GM12878 (cell line): ENCODE data around the gene DENND6A. TPM values are rescaled to one million over a fixed set of nuclear protein-coding genes. Genes with fewer than 3 reads are reported as not detected.

Experiments
- ATAC-seq: fragments of 200-7000 bp; cut with Tn5 transposase; 3 replicates; pipeline ENCODE4 v1.9.1; 2020; ENCODE audit warnings: mild to moderate bottlenecking, moderate library complexity
- BruUV-seq: library from RNA; stranded (reverse); fragments of 400-500 nt; replicated peaks from 2 replicates; lab custom pipeline; 2021; lab: Mats Ljungman, UMichigan
- CTCF ChIA-PET: fragments of 300-600 bp; sonication (Branson Sonifier 250); formaldehyde crosslinking; extraction: SDS; loops from one replicate; lab custom pipeline; 2021; ENCODE audit warnings: inconsistent platforms; lab: Yijun Ruan, JAX
- POLR2A ChIA-PET: fragments of 350-600 bp; formaldehyde crosslinking; extraction: SDS; loops from one replicate; lab custom pipeline; 2021; ENCODE audit warnings: inconsistent platforms; lab: Charles Lee
- RAD21 ChIA-PET: fragments of 300-600 bp; sonication (Branson Sonifier 250); formaldehyde crosslinking; loops from one replicate; lab custom pipeline; 2023; ENCODE audit warnings: antibody characterized with exemption; ENCODE audit not compliant: unreplicated experiment; lab: Charles Lee
- SMC1A ChIA-PET: fragments of 300-600 bp; sonication (Branson Sonifier 250); formaldehyde crosslinking; loops from one replicate; lab custom pipeline; 2023; ENCODE audit not compliant: unreplicated experiment, uncharacterized antibody; lab: Charles Lee
- DNase-seq: peaks from one replicate; pipeline ENCODE4 v3.0.0-alpha.2; 2011; ENCODE audit warnings: low read depth, low spot score
- FAIRE-seq: peaks from 3 replicates; lab custom pipeline; 2011; peaks lifted over from hg19 to GRCh38; lab: Jason Lieb, UNC
- H2AFZ ChIP-seq: 2 replicates; pipeline ENCODE4 v1.6.0; 2011; ENCODE audit warnings: low read depth, low read length, control low read depth; ENCODE audit not compliant: control insufficient read depth
- H3K27ac ChIP-seq: 2 replicates; pipeline ENCODE4 v1.5.1; 2011; ENCODE audit warnings: control low read depth; ENCODE audit not compliant: control insufficient read depth, insufficient read depth
- H3K27me3 ChIP-seq, 2 experiments: replicated peaks in 1 of 2; 2 replicates each; pipeline versions ENCODE4 v1.6.0 to v1.6.1; 2011; ENCODE audit warnings: low read length in 1 of 2; ENCODE audit not compliant: control insufficient read depth in 2 of 2, insufficient read depth in 2 of 2
- H3K36me3 ChIP-seq, 2 experiments: 2 replicates each; pipeline ENCODE4 v1.5.1; 2011; ENCODE audit warnings: low read length in 1 of 2; ENCODE audit not compliant: control insufficient read depth in 2 of 2, insufficient read depth in 2 of 2
- H3K4me1 ChIP-seq: 2 replicates; pipeline ENCODE4 v1.6.1; 2011; ENCODE audit warnings: mild to moderate bottlenecking, low read length, moderate library complexity, mixed read lengths; ENCODE audit not compliant: control insufficient read depth, insufficient read depth
- H3K4me2 ChIP-seq: 2 replicates; pipeline ENCODE4 v1.6.0; 2011; ENCODE audit warnings: control low read depth; ENCODE audit not compliant: control insufficient read depth, insufficient read depth
- H3K4me3 ChIP-seq: fragments of 200-600 bp; sonication (generic); 2 replicates; pipeline ENCODE4 v1.5.1; 2016
- H3K79me2 ChIP-seq: 2 replicates; pipeline ENCODE4 v1.6.0; 2011; ENCODE audit warnings: low read length; ENCODE audit not compliant: control insufficient read depth, insufficient read depth
- H3K9ac ChIP-seq: 2 replicates; pipeline ENCODE4 v1.8.0; 2011; ENCODE audit warnings: low read length, control low read depth, mixed read lengths; ENCODE audit not compliant: control insufficient read depth, insufficient read depth
- H3K9me3 ChIP-seq: replicated peaks from 3 replicates; pipeline ENCODE4 v1.5.1; 2011; ENCODE audit warnings: mild to moderate bottlenecking, low read length; ENCODE audit not compliant: control insufficient read depth, insufficient read depth
- H4K20me1 ChIP-seq: 2 replicates; pipeline ENCODE4 v1.6.0; 2011; ENCODE audit not compliant: control insufficient read depth, insufficient read depth
- EED ChIP-seq: sonication (generic); IDR thresholded peaks from 2 replicates; pipeline ENCODE4 v1.6.1; 2016; ENCODE audit warnings: antibody characterized with exemption, low read depth
- EGR1 ChIP-seq, 2 experiments: IDR thresholded peaks; 1 replicate in 1 of 2; 2 replicates in 1 of 2; pipeline ENCODE4 v1.6.1; 2011 to 2012; ENCODE audit warnings: low read depth in 2 of 2, low read length in 2 of 2, borderline replicate concordance in 1 of 2, mild to moderate bottlenecking in 1 of 2, moderate library complexity in 1 of 2
- ELK1 ChIP-seq: IDR thresholded peaks from 2 replicates; pipeline ENCODE4 v1.6.1; 2012; ENCODE audit warnings: low read depth, low read length, improper control_type of control experiment
- HDAC6 ChIP-seq: fragments of 200-600 bp; sonication (generic); IDR thresholded peaks from one replicate; pipeline ENCODE4 v1.8.0; 2017; ENCODE audit warnings: antibody characterized with exemption; ENCODE audit not compliant: unreplicated experiment
- IRF5 ChIP-seq: fragments of 450-650 bp; IDR thresholded peaks from 2 replicates; pipeline ENCODE4 v1.6.1; 2017; ENCODE audit warnings: borderline replicate concordance
- MTA3 ChIP-seq: IDR thresholded peaks from 2 replicates; pipeline ENCODE4 v1.6.1; 2012; ENCODE audit warnings: low read length, inconsistent platforms, borderline replicate concordance
- NR2C2 ChIP-seq: IDR thresholded peaks from 2 replicates; pipeline ENCODE4 v1.6.1; 2011; ENCODE audit warnings: borderline replicate concordance, low read depth; ENCODE audit not compliant: control insufficient read depth, insufficient read length
- SIX5 ChIP-seq: IDR thresholded peaks from 2 replicates; pipeline ENCODE4 v1.6.1; 2011; ENCODE audit warnings: mild to moderate bottlenecking, low read depth, low read length, moderate library complexity; ENCODE audit not compliant: severe bottlenecking
- WGBS: methylation state at CpG from one replicate; pipeline ENCODE4 v1.1.6; 2016; ENCODE audit warnings: low lambda C conversion rate; ENCODE audit not compliant: insufficient replicate concordance, insufficient coverage; ENCODE audit errors: missing lambda C conversion rate; 5-methylcytosine and 5-hydroxymethylcytosine counted together
- in situ Hi-C: fragments of 300-500 bp; cut with MboI; formaldehyde crosslinking; loops from 9 replicates; pipeline ENCODE4 v1.14.3; 2018; ENCODE audit warnings: mixed read lengths
- intact Hi-C: fragments of 100-400 bp; cut with micrococcal nuclease; formaldehyde crosslinking; loops from one replicate; pipeline ENCODE4 v1.14.2; 2022; ENCODE audit not compliant: unreplicated experiment
- polyA plus RNA-seq, 11 experiments: library from polyadenylated mRNA; depleted of rRNA in 4 of 11; unstranded in 6 of 11; stranded (reverse) in 5 of 11; fragments of >200 nt; fragmentation: Nextera tagmentation in 4 of 11; fragmentation: Illumina TruSeq in 1 of 11; extraction: Ambion mirVana in 4 of 11; extraction: Trizol in 1 of 11; gene quantifications; 1 replicate in 1 of 11; 2 replicates in 10 of 11; pipeline versions ENCODE4 v1.2.1 to v1.2.3, GENCODE V29; 2011 to 2016; ENCODE audit warnings: inconsistent platforms in 2 of 11, missing spikeins in 2 of 11, low read depth in 1 of 11
- total RNA-seq, 4 experiments: library from RNA; depleted of rRNA in 3 of 4; stranded (reverse); fragments of >200 nt in 3 of 4; fragmentation: Illumina TruSeq in 1 of 4; extraction: Trizol in 1 of 4; gene quantifications; 2 replicates each; pipeline versions ENCODE4 v1.2.1 to v1.2.3, GENCODE V29; 2013 to 2021
- TF ChIP-seq, protein P1 (sequence below): fragments of 450-650 bp; IDR thresholded peaks from 2 replicates; pipeline ENCODE4 v1.6.1; 2017; ENCODE audit warnings: antibody characterized with exemption, mild to moderate bottlenecking, moderate library complexity

DENND6A gene
- total and polyA plus RNA-seq, 10 of the 15 experiments (the other 5 are each of a cell fraction or from before 2014, with no cell fraction given): 1.8 to 15.3 (median 10.3) TPM

- Histone ChIP-seq H3K79me2 (no peaks in the 10 kb centered on the region), H3K36me3 (peaks cover 0 to 20% of the 10 kb centered on the region in 2 experiments; a peak in 3 of 4 replicates), H2AFZ (no peak overlapping the region), H3K27me3 (no peaks in the 10 kb centered on the region), H4K20me1 (no peaks in the 10 kb centered on the region), H3K27ac (no peak overlapping the region), H3K4me3 (no peak overlapping the region), H3K9ac (no peak overlapping the region), H3K4me2 (no peak overlapping the region), H3K4me1 (no peaks in the 10 kb centered on the region), H3K9me3 (no peaks in the 10 kb centered on the region)
- POLR2A ChIA-PET: no interaction called here
- no peak for TF ChIP-seq ELK1
- TF ChIP-seq MTA3: no peak
- no peak for TF ChIP-seq NR2C2
- TF ChIP-seq EGR1 (IDR thresholded peaks at IDR 0.05; ENCODE audit: borderline replicate concordance in 1 of 2, low read depth in 2 of 2, low read length in 2 of 2): no peak
- no peak for TF ChIP-seq SIX5
- TF ChIP-seq EED: no peak
- TF ChIP-seq, protein P1, sequence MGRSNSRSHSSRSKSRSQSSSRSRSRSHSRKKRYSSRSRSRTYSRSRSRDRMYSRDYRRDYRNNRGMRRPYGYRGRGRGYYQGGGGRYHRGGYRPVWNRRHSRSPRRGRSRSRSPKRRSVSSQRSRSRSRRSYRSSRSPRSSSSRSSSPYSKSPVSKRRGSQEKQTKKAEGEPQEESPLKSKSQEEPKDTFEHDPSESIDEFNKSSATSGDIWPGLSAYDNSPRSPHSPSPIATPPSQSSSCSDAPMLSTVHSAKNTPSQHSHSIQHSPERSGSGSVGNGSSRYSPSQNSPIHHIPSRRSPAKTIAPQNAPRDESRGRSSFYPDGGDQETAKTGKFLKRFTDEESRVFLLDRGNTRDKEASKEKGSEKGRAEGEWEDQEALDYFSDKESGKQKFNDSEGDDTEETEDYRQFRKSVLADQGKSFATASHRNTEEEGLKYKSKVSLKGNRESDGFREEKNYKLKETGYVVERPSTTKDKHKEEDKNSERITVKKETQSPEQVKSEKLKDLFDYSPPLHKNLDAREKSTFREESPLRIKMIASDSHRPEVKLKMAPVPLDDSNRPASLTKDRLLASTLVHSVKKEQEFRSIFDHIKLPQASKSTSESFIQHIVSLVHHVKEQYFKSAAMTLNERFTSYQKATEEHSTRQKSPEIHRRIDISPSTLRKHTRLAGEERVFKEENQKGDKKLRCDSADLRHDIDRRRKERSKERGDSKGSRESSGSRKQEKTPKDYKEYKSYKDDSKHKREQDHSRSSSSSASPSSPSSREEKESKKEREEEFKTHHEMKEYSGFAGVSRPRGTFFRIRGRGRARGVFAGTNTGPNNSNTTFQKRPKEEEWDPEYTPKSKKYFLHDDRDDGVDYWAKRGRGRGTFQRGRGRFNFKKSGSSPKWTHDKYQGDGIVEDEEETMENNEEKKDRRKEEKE: no peak
- no peak for TF ChIP-seq HDAC6
- TF ChIP-seq IRF5: no peak
- RAD21 ChIA-PET: no interaction called here
- DNase-seq: no peak
- no peak for ATAC-seq
- in situ Hi-C loops: no loop called here
- intact Hi-C loops: no loop called here
- SMC1A ChIA-PET: no interaction called here
- WGBS: 96% methylated on average over 3 of the region's 3 CpGs
- no peak for FAIRE-seq
- BruUV-seq: no TSS peak
- CTCF ChIA-PET: no interaction called here
These were observed 68.1 kb downstream of the DENND6A start for GRCh38 chr3:57624801-57625200.
